HAP-1 (cell line): ENCODE data around the gene TBK1.

Source experiments
- DNase-seq, 2 experiments: peaks; one replicate each; pipeline ENCODE4 v3.0.0-alpha.2; 2016 to 2020; ENCODE audit warnings: low spot score in 2 of 2
- H3K27me3 ChIP-seq: fragments of 250-450 bp; sonication (Bioruptor Pico); 2 replicates; pipeline ENCODE4 v1.5.1; 2020; ENCODE audit warnings: low read depth, mild to moderate bottlenecking, moderate library complexity
- H3K36me3 ChIP-seq: fragments of 250-450 bp; sonication (Bioruptor Pico); replicated peaks from 2 replicates; pipeline ENCODE4 v1.5.1; 2020; ENCODE audit warnings: mild to moderate bottlenecking
- H3K4me1 ChIP-seq: fragments of 250-450 bp; sonication (Bioruptor Pico); 2 replicates; pipeline ENCODE4 v1.5.1; 2020; ENCODE audit warnings: mild to moderate bottlenecking
- H3K4me3 ChIP-seq: fragments of 250-450 bp; sonication (Bioruptor Pico); 2 replicates; pipeline ENCODE4 v1.5.1; 2020; ENCODE audit warnings: mild to moderate bottlenecking, moderate library complexity
- H3K9me3 ChIP-seq: fragments of 250-450 bp; sonication (Bioruptor Pico); 2 replicates; pipeline ENCODE4 v1.5.1; 2020; ENCODE audit warnings: mild to moderate bottlenecking, moderate library complexity
- in situ Hi-C: fragments of 300-500 bp; cut with MboI; formaldehyde crosslinking; loops from 3 replicates; pipeline ENCODE4 v1.14.3; 2020; ENCODE audit warnings: low sequenced_read_pairs, inconsistent platforms, mixed read lengths

Gene TBK1

DNA sequence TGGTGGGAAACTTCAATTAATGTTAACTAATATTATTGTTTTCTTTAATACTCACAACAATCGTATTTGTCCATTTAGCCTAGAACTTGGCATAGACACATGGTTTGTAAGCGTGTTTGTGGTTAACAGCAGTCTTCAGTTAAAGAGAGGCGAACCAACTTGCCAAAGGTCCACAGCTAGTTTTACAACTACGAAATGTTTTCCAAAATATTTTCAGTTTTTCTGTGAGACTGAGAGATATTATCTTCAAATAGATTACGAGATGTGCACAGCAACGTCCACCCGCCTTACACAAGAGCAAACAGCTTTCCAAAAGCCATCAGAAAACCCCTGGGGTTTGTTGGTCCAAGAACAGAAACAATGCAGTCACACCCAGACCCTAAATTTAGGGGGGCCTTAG is 99.8 kb downstream of the TBK1 start:
- in situ Hi-C loops: no loop called here
- no peaks in the 10 kb centered on the region for H3K36me3 ChIP-seq
- no peaks in the 10 kb centered on the region for H3K27me3 ChIP-seq
- DNase-seq: no peak
- H3K4me1 ChIP-seq: peaks cover 4% of the 10 kb centered on the region
- H3K4me3 ChIP-seq: no peak overlapping the region
- H3K9me3 ChIP-seq: no peaks in the 10 kb centered on the region
